Immature natural killer cell (primary cell): Measurements from ENCODE around the gene RAMACL. TPM values are rescaled to one million over a fixed set of nuclear protein-coding genes. Genes with fewer than 3 reads are reported as not detected.
"Not testable (repeated sequence)": the region's sequence is repeated elsewhere in the genome, so short reads cannot be mapped to it uniquely, and the experiment has no call there.

Source experiments
- DNase-seq, 3 donors: peaks; one replicate each; pipeline ENCODE4 v3.0.0; 2022; ENCODE audit warnings: mixed read lengths in 1 of 3
- H3K27ac Mint-ChIP-seq, 6 donors: one replicate each; pipeline ENCODE4 v1.8.0; 2020; ENCODE audit warnings: mixed read lengths in 6 of 6, mild to moderate bottlenecking in 5 of 6, inconsistent platforms in 4 of 6, moderate library complexity in 3 of 6
- H3K27me3 Mint-ChIP-seq, 3 donors: one replicate each; pipeline ENCODE4 v1.8.0; 2020 to 2021; ENCODE audit warnings: low read depth in 3 of 3, mild to moderate bottlenecking in 3 of 3, mixed read lengths in 3 of 3, moderate library complexity in 3 of 3, inconsistent platforms in 1 of 3
- H3K36me3 Mint-ChIP-seq, 3 donors: one replicate each; pipeline ENCODE4 v1.8.0; 2020; ENCODE audit warnings: mixed read lengths in 3 of 3, inconsistent platforms in 2 of 3, mild to moderate bottlenecking in 2 of 3
- H3K4me1 Mint-ChIP-seq, 2 donors: one replicate each; pipeline ENCODE4 v1.8.0; 2020; ENCODE audit warnings: inconsistent platforms in 2 of 2, mild to moderate bottlenecking in 2 of 2, mixed read lengths in 2 of 2, moderate library complexity in 1 of 2
- H3K4me3 Mint-ChIP-seq, 5 donors: one replicate each; pipeline ENCODE4 v1.8.0; 2020; ENCODE audit warnings: mild to moderate bottlenecking in 5 of 5, mixed read lengths in 5 of 5, inconsistent platforms in 3 of 5, moderate library complexity in 3 of 5
- H3K9me3 Mint-ChIP-seq, 6 donors: one replicate each; pipeline ENCODE4 v1.8.0; 2020; ENCODE audit warnings: mild to moderate bottlenecking in 6 of 6, mixed read lengths in 6 of 6, inconsistent platforms in 4 of 6, moderate library complexity in 3 of 6
- polyA plus RNA-seq, 3 donors: library from polyadenylated mRNA; unstranded; fragments of 300-500 nt; fragmentation: Illumina TruSeq; gene quantifications; one replicate each; pipeline ENCODE4 v1.2.3, GENCODE V29; 2021

Gene RAMACL
- under 1 TPM; 0.18 to 0.58 (median 0.38) TPM for polyA plus RNA-seq

DNA sequence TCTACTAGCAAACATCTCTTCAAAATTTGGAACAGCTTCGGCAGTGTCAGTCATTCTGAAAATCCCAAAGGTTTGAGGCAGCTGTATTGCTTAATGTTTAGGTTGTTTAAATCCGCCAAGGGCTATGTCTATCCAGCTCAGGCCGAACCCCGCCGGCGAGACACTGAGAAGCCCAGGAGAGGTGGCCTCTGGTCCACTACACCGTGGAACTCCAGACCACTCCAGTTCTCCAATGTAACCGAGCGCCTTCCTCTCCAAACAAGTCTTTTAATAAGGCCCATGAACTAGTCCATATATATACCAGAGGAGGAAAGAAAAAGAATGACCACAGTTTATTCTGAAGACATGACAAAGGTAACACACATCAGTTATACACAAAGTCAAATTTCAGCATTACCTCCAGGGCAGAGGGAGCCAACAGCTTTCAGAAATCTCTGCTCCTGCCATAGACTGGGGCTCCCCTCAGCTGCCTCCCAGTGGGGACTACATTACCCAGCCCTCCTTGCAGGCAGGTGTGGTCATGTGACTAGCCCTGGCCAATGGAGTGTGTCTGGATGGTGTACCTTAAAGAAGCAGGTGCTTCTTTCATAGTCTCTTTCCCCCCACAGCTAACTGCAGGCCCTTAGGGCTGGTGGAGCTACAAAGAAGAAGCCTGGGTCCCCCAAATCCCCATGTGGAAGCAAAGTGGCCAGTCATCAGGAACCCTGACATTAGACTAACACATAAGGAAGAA lies at the start of gene RAMACL:
Gene RAMACL, minus strand, starts transcription at position 255 of the 733 bp plus-strand sequence. Its CDS starts 201 bp downstream, at position 54.
- no peaks in the 10 kb centered on the region for H3K9me3 Mint-ChIP-seq
- no peak within 1 kb of the TSS for H3K4me3 Mint-ChIP-seq
- H3K27me3 Mint-ChIP-seq, result peaks cover 2 to 4% (median 2%) of the 10 kb centered on the region in 3 donors
- peak; percentile 17 to 25 (median 24) for DNase-seq
- H3K4me1 Mint-ChIP-seq, result peaks cover 30% of the 10 kb centered on the region in 2 donors
- no peak within 1 kb of the TSS for H3K27ac Mint-ChIP-seq
- peaks cover 0 to 3% (median 0%) of the 10 kb centered on the region in 3 donors for H3K36me3 Mint-ChIP-seq

DNA sequence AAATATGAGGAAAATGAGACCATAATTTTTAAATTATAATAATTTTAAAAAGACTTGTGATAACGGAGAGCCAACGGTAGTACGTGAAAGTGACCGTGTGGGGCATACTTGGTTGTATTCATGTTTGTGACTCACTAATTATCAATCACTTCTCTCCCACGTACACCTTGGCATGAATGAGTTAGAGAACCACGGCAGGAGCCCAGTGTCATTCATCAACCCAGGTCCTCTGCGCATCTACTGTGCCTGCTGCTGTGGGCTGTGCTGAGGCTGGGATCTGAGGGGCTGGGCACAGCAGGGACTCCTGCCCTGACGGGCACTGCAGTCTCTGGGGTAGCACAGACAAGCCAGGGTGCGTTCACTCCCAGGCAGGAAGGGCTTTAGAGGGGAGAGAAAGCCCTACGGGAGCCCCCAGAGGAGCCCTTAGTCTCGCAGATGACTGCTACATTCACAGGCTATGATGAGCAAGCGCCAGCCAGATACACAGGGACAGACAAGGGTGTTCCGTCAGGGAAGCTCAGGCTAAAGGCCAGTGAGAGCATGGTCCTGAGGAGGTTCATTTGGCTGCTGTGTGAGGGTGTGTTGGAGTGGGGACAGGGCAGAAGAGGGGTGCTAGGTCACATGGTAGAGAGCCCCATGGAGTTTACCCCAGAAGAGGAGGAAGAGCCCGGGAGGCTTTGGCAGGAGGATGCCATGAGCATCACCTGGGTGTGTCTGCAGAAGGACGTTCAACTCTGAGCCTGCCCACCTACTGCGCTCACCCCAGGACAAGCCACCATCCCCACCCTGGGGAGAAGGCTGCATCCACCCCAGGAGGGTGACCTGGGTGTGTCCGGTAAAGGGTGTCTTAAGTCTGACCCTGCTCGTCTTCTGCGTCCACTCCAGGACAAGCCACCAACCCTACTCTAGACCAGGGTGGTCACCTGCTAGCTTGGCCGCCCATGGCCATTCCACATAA lies 48.8 kb upstream of the RAMACL start:
- DNase-seq, result no peak
- Mint-ChIP-seq H3K27ac (no peak overlapping the region), H3K4me1 (peaks cover 0 to 7% of the 10 kb centered on the region in 2 donors), H3K36me3 (peaks cover 0 to 9% (median 4%) of the 10 kb centered on the region in 3 donors), H3K27me3 (peaks cover 11 to 31% (median 21%) of the 10 kb centered on the region in 3 donors), H3K4me3 (no peak overlapping the region), H3K9me3 (no peaks in the 10 kb centered on the region)

DNA sequence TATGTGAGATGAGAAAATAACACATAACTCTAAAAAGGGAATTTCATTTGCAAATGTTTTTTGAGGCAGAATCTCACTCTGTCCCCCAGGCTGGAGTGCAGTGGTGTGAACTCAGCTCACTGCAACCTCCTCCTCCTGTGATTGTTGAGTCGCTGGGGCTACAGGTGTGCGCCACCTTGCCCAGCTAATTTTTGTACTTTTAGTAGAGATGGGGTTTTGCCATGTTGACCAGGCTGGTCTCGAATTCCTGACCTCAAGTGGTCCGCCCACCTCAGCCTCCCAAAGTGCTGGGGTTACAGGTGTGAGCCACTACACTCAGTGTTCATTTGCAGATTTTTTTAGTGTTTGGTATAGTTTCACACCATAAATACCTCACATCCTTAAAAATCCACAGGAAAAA lies 48.1 kb upstream of the RAMACL start:
- peaks cover 15 to 26% (median 21%) of the 10 kb centered on the region in 3 donors for H3K27me3 Mint-ChIP-seq
- H3K4me1 Mint-ChIP-seq, H3K9me3 Mint-ChIP-seq, H3K4me3 Mint-ChIP-seq, DNase-seq, H3K36me3 Mint-ChIP-seq, H3K27ac Mint-ChIP-seq: not testable (repeated sequence)

DNA sequence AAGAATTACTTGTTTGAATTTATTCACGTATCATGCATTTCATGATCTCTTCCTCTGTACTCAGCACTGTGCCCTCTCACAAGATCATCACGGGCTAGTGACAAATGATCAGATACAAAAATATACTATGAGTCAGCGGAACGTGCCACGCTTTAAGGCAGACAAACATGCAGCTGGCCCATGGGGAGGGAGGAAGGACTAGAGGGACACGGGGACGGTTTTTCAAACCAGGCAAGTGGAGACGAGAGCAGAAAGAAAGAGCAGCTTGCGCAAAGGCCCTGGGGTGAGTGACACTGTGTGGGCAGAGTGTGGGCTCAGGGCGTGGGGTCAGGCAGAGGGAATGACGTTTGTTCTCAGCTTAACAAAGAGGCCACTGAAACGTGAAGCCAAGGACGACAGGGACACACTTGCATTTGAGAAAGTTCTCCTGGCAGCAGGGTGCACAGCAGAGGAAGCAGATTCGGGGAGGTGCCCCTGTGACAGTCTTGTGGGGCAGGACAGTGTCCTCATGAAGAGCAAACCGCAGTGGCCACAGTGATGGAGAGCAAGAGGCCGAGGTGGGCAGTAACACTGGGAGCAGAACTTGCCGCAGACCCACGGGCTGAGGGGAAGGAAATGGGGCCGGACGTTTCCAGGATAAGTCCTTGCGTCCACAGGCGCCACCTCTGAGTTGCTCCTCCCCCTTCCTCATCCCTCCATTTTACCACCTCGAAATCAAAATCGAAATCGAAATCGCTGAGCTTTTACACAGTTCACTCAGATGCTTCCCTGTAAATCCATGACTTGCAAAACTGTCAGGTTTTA lies 47.5 kb upstream of the RAMACL start:
- Mint-ChIP-seq H3K27ac (no peak overlapping the region), H3K9me3 (no peaks in the 10 kb centered on the region)

DNA sequence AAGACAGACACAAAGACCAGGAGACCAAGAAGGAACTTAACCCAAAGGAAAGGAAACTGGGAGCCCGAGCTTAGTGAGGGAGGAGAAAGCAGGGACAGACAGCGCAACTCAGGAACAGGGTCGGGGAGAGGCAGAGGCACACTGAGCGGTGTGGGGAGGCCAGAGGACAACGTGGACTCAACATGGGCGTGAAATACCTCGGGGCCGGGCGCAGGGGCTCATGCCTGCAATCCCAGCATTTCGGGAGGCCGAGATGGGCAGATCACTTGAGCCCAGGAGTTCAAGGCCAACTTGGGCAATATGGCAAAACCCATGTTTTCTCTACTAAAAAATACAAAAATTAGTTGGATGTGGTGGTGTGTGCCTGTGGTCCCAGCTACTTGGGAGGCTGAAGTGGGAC lies 46.3 kb upstream of the RAMACL start:
- H3K9me3 Mint-ChIP-seq, result no peaks in the 10 kb centered on the region
- peaks cover 24 to 25% (median 25%) of the 10 kb centered on the region in 3 donors for H3K27me3 Mint-ChIP-seq
- H3K4me1 Mint-ChIP-seq, result peaks cover 10% of the 10 kb centered on the region in 2 donors
- peaks cover 0 to 9% (median 4%) of the 10 kb centered on the region in 3 donors for H3K36me3 Mint-ChIP-seq
- no peak overlapping the region for H3K27ac Mint-ChIP-seq
- H3K4me3 Mint-ChIP-seq, result no peak overlapping the region
- DNase-seq, result no peak

More for the DNA sequence above, 47.5 kb upstream of the RAMACL start:
- Mint-ChIP-seq H3K27me3 (peaks cover 18 to 23% (median 21%) of the 10 kb centered on the region in 3 donors), H3K4me3 (peak overlapping the region in 1 of 5 donors; percentile 38), H3K36me3 (peaks cover 0 to 9% (median 4%) of the 10 kb centered on the region in 3 donors), H3K4me1 (peaks cover 0 to 2% of the 10 kb centered on the region in 2 donors)
- DNase-seq, result no peak

DNA sequence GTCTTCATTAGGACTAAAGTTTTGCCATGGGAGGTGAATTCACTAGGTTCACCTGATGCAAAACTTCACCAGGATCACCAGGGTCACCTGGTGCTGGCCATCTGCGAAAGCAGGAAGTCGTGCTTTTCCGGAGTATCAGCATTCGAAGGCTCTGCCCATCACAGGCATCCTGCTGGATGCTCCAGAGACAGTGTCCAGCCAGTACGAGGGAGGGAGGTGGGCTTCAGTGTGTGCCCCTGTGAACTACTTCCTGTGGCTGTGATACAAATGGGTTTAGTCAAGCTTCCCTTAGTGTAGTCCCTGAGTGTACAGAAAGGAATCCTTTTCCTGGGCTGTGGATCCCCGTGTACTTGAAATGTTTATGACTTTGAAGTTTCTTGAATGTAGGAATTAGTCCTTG lies 44.0 kb upstream of the RAMACL start:
- Mint-ChIP-seq H3K36me3 (peaks cover 0 to 6% (median 4%) of the 10 kb centered on the region in 3 donors), H3K27ac (no peak overlapping the region), H3K9me3 (no peaks in the 10 kb centered on the region), H3K27me3 (peaks cover 28 to 34% (median 31%) of the 10 kb centered on the region in 3 donors), H3K4me3 (no peak overlapping the region), H3K4me1 (peaks cover 16 to 18% of the 10 kb centered on the region in 2 donors)
- no peak for DNase-seq

DNA sequence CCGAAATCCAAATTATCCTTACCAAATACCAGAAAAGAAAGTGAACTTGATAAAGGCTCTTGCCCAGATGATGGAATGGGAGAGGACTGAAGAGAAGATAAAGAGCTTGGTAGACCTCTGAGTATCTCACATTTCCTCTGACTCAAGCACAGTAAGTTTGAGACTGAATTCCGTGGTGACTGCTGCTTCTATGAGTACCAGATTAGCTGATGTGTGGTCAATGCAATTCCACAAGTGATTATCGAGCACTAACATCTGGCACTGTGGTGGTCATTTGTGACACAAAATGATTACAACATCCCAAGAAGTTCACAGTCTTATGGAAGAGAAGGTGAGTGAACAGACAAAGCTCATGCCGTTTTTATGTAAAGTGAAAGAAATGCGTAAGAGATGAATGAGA lies 43.1 kb upstream of the RAMACL start:
- no peak overlapping the region for H3K27ac Mint-ChIP-seq
- peak overlapping the region in 1 of 5 donors; percentile 15 for H3K4me3 Mint-ChIP-seq
- H3K4me1 Mint-ChIP-seq, result peaks cover 16 to 18% of the 10 kb centered on the region in 2 donors
- H3K36me3 Mint-ChIP-seq, result peaks cover 0 to 6% (median 4%) of the 10 kb centered on the region in 3 donors
- no peak for DNase-seq
- no peaks in the 10 kb centered on the region for H3K9me3 Mint-ChIP-seq
- peaks cover 27 to 35% (median 31%) of the 10 kb centered on the region in 3 donors for H3K27me3 Mint-ChIP-seq

DNA sequence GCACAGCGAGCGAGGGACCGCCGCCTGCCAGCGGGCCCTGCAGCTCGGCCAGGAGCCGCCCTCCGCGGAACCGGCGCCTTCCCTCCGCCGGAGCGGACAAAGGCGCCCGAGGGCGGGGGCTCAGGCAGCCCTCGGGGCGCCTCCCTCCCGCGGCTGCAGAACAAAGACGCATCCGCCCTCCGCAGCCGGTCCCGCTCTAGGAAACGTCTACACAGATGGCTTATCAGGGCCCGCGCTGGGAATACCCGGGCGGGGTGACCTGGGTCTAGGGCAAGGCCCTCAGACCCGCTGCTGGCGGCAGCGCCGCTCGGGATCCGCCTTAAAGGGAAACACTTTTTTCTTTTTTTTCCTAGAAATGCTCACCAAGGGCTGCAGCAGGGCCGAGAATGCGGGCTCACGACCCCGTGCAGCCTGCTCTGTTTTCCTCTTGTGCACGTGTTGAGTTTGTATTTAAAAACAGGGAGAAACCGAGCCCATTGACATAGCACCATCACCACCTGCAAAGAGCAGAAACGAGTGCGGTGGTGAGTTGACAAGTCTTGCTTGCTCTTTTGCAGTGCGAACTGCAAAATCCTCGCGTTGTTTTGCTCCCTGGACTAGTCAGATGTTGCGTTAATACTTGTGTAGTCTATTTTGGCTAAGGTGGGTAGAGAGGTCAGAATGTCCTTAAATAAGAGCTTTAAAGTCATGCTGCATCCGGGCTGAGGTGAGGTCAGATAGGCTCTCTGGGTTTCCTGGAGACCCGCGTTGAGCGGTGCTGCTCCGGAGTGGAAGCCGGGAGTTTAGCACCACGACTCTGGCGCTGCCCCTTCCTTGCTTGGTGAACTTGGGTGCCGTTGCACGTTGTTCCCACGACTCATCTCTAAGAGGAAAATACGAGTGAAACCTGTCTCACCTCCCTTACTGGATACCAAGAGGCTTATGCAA lies 41.7 kb upstream of the RAMACL start:
- H3K9me3 Mint-ChIP-seq, result no peaks in the 10 kb centered on the region
- DNase-seq, result peak in 1 of 3 donors; percentile 22
- peak overlapping the region; percentile 82 to 94 (median 89) for H3K4me3 Mint-ChIP-seq
- H3K27me3 Mint-ChIP-seq, result peaks cover 27 to 30% (median 28%) of the 10 kb centered on the region in 3 donors
- H3K27ac Mint-ChIP-seq, result peak overlapping the region in 5 of 6 donors; percentile 58 to 89 (median 79)
- peaks cover 16 to 18% of the 10 kb centered on the region in 2 donors for H3K4me1 Mint-ChIP-seq
- H3K36me3 Mint-ChIP-seq, result no peaks in the 10 kb centered on the region

DNA sequence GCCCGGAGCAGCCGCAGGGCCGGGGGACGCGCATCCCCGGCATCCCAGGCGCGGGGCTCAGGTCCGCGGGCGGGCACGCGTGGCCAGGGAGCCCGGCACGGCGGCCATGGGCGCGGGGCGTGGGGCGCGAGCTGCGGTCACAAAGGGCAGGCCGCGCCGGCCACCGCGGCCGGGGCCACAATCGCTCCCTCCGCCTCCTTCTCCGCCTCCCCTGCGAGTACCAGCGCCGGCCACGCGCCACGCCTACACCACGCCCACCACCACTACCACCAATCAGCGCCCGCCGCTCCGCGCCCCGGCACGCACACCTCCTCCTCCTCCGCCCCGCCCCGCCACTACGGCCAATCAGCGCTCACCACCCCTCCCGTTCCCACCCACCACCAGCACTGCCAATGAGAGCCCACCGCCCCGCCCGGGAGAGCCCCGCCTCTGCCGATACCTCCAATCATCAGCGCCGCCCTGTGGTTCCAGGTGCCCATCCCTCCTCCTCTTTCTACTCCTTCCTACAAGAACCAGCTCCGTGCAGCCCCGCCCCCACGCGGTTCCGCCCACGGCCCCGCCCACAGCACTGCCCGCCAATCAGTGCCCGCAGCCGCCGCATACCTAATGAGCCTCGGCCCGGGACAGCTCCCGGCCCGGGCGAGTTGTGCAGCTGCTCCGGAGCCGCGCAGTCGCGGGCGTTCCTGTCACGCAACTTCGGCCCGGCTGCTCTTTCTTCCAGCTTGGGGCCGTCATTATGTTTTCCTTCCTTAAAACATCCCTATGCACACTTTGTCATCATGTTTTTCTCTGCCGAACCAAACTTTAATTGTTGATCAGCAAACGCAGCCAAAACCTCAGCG lies 40.8 kb upstream of the RAMACL start, which contains the start of gene RPS6KA2:
Gene RPS6KA2, minus strand, starts transcription at position 219 of the 842 bp plus-strand sequence. CDS start 232 bp downstream, outside the sequence.
- Mint-ChIP-seq H3K4me1 (peaks cover 16 to 18% of the 10 kb centered on the region in 2 donors), H3K4me3 (peak within 1 kb of the TSS; percentile 82 to 94 (median 89)), H3K27ac (peak within 1 kb of the TSS; percentile 75 to 89 (median 87)), H3K27me3 (peaks cover 25 to 31% (median 29%) of the 10 kb centered on the region in 3 donors), H3K36me3 (no peaks in the 10 kb centered on the region), H3K9me3 (no peaks in the 10 kb centered on the region)
- peak; percentile 100 for DNase-seq

DNA sequence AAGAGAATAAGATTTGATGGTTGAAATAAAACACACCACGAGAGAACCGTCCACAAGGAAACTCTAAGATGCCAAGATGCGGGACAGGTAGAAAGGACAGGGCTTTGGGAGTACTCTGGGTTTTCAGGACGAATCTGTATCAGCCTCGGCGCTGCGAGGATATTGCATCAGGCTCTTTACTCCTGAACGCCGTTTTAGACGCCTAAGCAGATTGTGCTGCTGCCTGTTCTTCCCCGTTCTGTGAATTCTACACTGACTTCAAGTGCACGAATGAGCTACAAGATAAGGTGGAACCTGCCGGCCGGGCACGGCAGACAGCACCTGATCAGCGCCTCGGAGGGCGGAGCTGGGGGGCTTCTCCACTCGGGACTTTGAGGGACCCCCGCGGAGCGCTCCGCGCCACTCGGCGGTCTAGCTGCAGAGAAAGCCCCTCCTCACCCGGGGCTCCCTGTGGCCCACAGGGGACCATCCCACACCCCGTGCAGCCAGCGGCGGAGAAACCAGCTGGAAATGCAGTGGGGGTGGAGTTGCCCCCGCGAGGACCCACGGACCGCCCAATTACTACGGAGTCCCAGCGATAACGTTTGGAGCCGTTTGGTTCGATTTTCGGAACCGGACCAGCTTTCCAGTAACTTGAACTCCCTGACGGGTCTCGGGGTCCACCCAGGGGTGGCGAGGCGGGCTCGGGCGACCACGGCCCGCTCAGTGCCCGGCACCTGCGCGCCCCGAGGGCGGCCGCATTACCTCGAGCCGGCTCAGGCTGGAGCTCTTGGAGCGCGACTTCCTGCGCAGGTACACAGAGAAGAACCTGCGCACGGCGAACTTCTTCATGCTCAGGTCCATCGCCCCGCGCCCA lies 39.9 kb upstream of the RAMACL start:
- H3K9me3 Mint-ChIP-seq, result no peaks in the 10 kb centered on the region
- H3K36me3 Mint-ChIP-seq, result no peaks in the 10 kb centered on the region
- peaks cover 16 to 18% of the 10 kb centered on the region in 2 donors for H3K4me1 Mint-ChIP-seq
- peak overlapping the region; percentile 66 to 86 (median 75) for H3K4me3 Mint-ChIP-seq
- DNase-seq, result peak in 2 of 3 donors; percentile 12 to 20
- H3K27ac Mint-ChIP-seq, result peak overlapping the region in 1 of 6 donors; percentile 62
- H3K27me3 Mint-ChIP-seq, result peaks cover 23 to 28% (median 26%) of the 10 kb centered on the region in 3 donors

DNA sequence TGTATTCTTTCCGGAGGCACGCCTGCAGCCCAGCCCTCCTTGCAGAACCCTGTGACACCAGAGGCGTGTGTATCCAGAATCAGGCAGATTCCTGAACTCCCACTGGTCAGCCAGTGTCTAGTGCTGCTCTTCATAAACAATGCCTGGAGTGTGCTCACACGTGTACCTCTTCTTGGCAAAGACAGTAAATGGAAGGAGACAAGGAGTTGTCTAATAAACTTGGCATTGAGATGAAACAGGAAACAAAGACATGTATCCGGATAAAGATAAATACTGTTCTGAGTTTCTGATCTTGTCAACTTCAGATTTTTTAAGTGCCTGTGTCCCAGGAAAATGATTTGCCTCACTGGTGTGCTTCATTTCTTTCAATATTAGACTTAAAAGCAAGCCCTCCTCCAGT lies 38.9 kb upstream of the RAMACL start:
- peaks cover 16 to 18% of the 10 kb centered on the region in 2 donors for H3K4me1 Mint-ChIP-seq
- peaks cover 20 to 26% (median 20%) of the 10 kb centered on the region in 3 donors for H3K27me3 Mint-ChIP-seq
- no peaks in the 10 kb centered on the region for H3K9me3 Mint-ChIP-seq
- H3K27ac Mint-ChIP-seq, result no peak overlapping the region
- DNase-seq, result no peak
- H3K36me3 Mint-ChIP-seq, result no peaks in the 10 kb centered on the region
- peak overlapping the region in 4 of 5 donors; percentile 66 to 80 (median 74) for H3K4me3 Mint-ChIP-seq
